ENCODE results near the gene DISC1. TPM values are rescaled to one million over a fixed set of nuclear protein-coding genes. Genes with fewer than 3 reads are reported as not detected.
A peak's percentile ranks its signal among the peaks of the same experiment; 100 is the strongest.

DISC1 gene
- total RNA-seq, 2 donors from 2014 or later = 3.1 to 12.4 TPM

DNA sequence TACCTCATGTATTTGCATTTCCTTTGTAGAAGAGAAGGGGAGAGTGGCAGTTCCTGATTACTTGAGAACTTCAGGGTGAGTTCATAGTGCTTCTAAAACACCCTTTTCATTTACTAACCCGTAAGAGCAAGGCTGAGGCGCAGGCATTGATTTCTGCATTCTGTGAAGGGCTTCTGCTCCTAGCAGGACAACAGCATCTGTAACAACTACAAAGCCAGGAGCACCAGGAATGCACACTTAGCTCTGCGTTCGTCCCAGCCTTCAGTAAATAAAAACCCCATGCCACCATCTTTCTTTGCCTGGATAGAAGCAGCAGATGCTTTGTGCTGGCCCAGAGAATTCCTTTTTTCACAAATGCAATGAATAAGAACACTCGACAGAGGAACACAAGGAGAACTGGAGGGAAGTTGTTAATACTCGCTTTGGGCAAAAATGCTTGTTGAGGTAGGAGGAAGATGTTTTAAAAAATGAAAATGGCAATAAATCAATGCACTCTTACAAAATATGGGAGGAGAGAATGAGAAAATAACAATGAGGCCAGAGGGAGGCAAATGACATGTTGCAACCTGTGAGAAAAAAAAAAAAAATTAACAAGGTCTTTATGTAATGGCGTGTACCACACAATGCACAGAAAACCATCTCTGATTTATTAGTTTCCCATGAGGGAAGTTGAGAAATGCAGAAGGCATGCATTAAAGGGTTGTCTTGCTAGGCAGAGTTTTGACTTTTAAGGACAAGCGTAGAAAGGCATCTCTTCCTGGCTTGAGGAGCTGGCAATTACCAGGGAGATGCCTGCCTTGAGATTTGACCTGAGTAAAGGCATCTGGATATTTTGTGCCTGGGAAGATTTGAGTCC lies 418.8 kb downstream of the DISC1 start:
- H3K9me3 Mint-ChIP-seq = no peaks in the 10 kb centered on the region
- ATAC-seq (no peak), DNase-seq (ENCODE audit: low spot score in 2 of 2) (no peak)
- no peak overlapping the region for H3K27ac Mint-ChIP-seq
- H3K36me3 Mint-ChIP-seq = peaks cover 0 to 4% of the 10 kb centered on the region in 2 donors

- DNase-seq (ENCODE audit: low spot score in 2 of 2) = peak in 1 of 2 donors; percentile 5
- peak; percentile 73 to 91 for ATAC-seq
- peaks cover 0 to 4% of the 10 kb centered on the region in 2 donors for H3K36me3 Mint-ChIP-seq
Observed at GRCh38 chr1:232046451-232047306, 420.1 kb downstream of the DISC1 start.

DNA sequence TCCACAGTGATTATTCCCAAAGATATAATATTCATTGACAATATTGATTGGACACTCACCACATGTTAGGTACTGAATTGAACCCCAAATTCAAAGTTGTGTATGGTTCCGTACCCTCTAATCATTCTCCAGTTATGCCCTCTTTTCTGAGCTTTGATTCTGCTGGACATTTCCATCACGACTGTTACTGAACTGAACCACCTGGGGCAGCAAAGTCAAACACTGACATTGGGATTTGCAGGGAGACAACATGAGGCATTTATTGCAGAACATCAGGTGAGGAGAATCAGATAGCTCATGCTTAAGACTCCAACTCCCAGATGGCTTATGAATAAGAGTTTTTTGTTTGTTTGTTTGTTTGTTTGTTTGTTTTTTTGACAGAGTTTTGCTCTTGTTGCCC lies 420.9 kb downstream of the DISC1 start:
- ATAC-seq (no peak), DNase-seq (ENCODE audit: low spot score in 2 of 2) (no peak)
- Mint-ChIP-seq H3K9me3 (no peaks in the 10 kb centered on the region), H3K27ac (no peak overlapping the region), H3K36me3 (peaks cover 0 to 4% of the 10 kb centered on the region in 2 donors)

More at GRCh38 chr1:232046451-232047306, 420.1 kb downstream of the DISC1 start:
- Mint-ChIP-seq H3K9me3 (no peaks in the 10 kb centered on the region), H3K27ac (peak overlapping the region in 1 of 2 donors; percentile 37)

GRCh38 chr1:232048481-232048880 lies 421.9 kb downstream of the DISC1 start:
- DNase-seq (ENCODE audit: low spot score in 2 of 2) (no peak), ATAC-seq (no peak)
- H3K36me3 Mint-ChIP-seq = peaks cover 0 to 7% of the 10 kb centered on the region in 2 donors
- H3K27ac Mint-ChIP-seq = no peak overlapping the region
- H3K9me3 Mint-ChIP-seq = no peaks in the 10 kb centered on the region

DNA sequence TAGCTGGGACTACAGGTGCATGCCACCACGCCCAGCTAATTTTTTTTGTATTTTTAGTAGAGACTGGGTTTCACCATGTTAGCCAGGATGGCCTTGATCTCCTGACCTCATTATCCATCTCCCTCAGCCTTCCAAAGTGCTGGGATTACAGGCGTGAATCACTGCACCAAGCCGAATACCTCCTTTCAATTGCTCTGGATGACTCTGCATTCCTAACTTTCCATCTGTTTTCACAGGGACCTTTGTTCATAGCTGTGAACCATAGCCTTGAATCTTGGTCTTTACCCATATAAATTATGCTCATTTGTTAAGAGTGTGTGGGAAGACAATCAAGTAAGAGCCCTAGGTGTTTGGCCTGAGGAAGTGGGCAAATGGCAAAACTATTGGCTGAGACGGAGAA lies 422.7 kb downstream of the DISC1 start:
- Mint-ChIP-seq H3K36me3 (peaks cover 0 to 7% of the 10 kb centered on the region in 2 donors), H3K27ac (no peak overlapping the region), H3K9me3 (no peaks in the 10 kb centered on the region)
- ATAC-seq = no peak
- no peak for DNase-seq (ENCODE audit: low spot score in 2 of 2)

DNA sequence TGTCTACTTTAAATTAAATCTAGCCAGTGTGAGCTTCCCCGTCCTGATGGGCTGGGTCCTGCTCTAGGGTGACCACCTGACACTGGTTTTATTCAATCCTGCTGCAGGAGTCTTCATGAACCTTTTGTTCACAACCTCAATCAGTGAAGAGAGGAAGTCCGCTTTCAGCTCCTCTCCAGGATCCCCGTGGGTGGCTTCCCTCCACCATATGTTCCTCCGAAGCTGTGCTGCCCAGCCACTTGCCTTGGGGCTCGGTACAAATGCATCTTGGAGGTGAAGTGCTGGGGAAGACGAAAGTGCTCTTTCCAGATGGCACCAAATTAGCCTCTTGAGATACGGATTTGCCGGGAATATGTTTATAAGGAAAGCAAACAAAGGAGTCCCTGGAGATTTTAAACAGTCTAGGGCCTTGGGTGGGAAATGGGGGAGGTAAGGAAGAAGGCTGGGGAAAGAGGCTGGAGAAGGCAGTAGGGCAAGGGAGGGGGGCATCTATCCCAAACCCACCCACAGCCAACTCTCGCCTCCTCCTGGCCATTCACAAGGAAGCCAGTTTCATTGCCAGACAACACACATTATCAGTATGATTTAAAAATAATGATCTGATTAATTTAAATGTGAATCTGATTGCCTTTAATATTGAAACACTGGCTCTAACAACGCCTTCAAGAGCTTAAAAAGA lies 430.8 kb downstream of the DISC1 start:
- ATAC-seq = no peak
- no peak overlapping the region for H3K27ac Mint-ChIP-seq

DNA sequence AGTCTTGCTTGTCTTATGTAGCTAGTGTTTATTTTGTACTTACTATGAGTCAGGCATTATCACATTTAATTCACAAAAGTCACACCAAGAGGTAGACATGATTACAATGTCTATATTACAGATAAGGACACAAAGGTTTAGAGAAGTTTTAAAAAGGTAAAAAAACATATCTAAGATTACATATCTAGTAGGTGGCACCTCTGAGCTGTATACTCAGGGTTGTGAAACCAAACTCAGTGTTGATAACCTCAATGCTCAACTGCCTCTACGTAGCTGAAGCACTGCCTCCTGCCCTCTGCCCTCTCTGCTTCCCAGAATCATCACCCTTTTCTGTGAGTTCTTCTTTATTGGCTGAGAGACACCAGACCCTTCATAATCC lies 431.3 kb downstream of the DISC1 start:
- peaks cover 0 to 3% of the 10 kb centered on the region in 2 donors for H3K36me3 Mint-ChIP-seq
- H3K9me3 Mint-ChIP-seq = no peaks in the 10 kb centered on the region
- ATAC-seq (no peak), DNase-seq (ENCODE audit: low spot score in 2 of 2) (no peak)
- peak overlapping the region in 1 of 2 donors; percentile 81 for H3K27ac Mint-ChIP-seq

More for the DNA sequence above, 430.8 kb downstream of the DISC1 start:
- DNase-seq (ENCODE audit: low spot score in 2 of 2) = no peak
- H3K36me3 Mint-ChIP-seq = peaks cover 0 to 7% of the 10 kb centered on the region in 2 donors
- no peaks in the 10 kb centered on the region for H3K9me3 Mint-ChIP-seq

GRCh38 chr1:232059726-232060374 lies 433.3 kb downstream of the DISC1 start:
- Mint-ChIP-seq H3K9me3 (no peaks in the 10 kb centered on the region), H3K27ac (no peak overlapping the region), H3K36me3 (no peaks in the 10 kb centered on the region)
- DNase-seq (ENCODE audit: low spot score in 2 of 2) = no peak
- no peak for ATAC-seq

DNA sequence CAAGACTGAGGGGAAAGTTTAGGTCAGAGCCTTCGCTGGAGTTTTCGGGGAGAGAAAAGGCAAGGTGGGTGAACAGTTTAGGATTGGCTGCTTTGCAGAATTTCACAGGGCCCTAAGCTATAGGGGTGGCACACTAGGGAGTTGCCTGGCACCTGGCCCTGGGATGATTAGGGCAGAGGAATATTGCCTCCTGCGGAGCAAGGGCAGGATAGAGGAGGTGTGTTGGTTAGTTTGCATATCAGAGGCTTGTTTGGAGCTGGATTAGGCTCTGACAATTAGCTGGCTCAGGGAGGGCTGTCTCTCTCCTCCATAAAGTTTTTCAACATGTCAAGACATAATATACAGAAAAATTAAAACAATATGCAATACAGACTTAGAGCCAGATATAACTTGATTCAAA lies 436.4 kb downstream of the DISC1 start:
- no peaks in the 10 kb centered on the region for H3K36me3 Mint-ChIP-seq
- DNase-seq (ENCODE audit: low spot score in 2 of 2) = no peak
- H3K9me3 Mint-ChIP-seq = no peaks in the 10 kb centered on the region
- no peak for ATAC-seq
- no peak overlapping the region for H3K27ac Mint-ChIP-seq

GRCh38 chr1:232066521-232066920 lies 439.9 kb downstream of the DISC1 start:
- Mint-ChIP-seq H3K9me3 (no peaks in the 10 kb centered on the region), H3K36me3 (no peaks in the 10 kb centered on the region), H3K27ac (no peak overlapping the region)
- no peak for DNase-seq (ENCODE audit: low spot score in 2 of 2)
- no peak for ATAC-seq

DNA sequence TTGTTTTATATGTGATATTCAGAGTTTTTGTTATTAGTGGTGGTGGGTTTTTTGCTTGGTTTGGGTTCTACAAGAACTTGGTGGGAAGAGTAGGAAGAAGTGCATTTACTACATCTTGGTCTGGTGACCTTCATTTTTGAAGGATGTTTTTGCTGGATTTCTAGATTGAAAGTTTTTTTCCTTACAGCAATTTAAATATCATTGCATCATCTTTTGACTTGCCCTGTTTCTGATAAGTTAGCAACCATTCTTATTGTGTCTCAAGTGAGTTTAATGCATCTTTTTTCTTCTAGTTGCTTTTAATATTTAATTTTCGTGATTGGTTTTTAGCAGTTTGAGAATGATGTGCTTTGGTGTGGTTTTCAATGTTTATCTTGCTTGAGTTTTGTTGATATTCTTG lies 447.7 kb downstream of the DISC1 start:
- DNase-seq (ENCODE audit: low spot score in 2 of 2) (no peak), ATAC-seq (no peak)
- peaks cover 15 to 18% of the 10 kb centered on the region in 2 donors for H3K9me3 Mint-ChIP-seq
- H3K27ac Mint-ChIP-seq = no peak overlapping the region
- peaks cover 11 to 29% of the 10 kb centered on the region in 2 donors for H3K36me3 Mint-ChIP-seq

- peaks cover 19 to 26% of the 10 kb centered on the region in 2 donors for H3K9me3 Mint-ChIP-seq
- no peak for DNase-seq (ENCODE audit: low spot score in 2 of 2)
- ATAC-seq = no peak
Observed at GRCh38 chr1:232077809-232078208, 451.2 kb downstream of the DISC1 start.

DNA sequence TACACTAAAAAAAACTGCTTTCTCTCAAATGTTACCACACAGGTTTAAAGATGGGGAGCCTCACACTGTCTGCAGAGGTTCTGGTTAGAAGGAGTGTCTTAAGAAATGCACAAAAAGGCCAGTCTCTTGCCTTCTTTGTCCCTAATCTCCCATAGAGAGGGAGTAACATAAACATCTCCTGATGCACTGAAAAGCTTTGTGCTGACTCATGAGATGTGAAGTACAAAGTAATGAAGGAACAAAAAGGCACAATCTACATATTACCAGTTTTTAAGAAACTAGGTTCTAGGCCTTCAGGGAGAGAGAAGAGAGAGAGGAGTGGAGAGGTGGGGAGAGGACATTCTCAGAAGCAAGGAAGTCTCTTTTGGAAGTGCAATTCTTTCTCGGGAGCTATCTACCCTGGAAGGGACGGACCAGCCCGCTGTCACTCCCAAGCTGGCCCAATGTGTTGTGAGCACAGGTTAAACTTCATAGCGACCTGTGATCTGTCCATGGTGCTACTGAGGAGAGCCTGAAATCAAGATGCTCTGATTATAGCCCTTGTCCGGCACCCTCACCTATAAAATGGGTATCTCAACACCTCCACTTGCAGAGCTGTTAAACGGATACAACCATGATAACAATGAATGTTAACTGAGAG lies 458.1 kb downstream of the DISC1 start:
- Mint-ChIP-seq H3K27ac (no peak overlapping the region), H3K9me3 (peaks cover under 1 to 6% of the 10 kb centered on the region in 2 donors), H3K36me3 (peaks cover 0 to 7% of the 10 kb centered on the region in 2 donors)
- DNase-seq (ENCODE audit: low spot score in 2 of 2) (no peak), ATAC-seq (no peak)

More at GRCh38 chr1:232077809-232078208, 451.2 kb downstream of the DISC1 start:
- peaks cover 6 to 40% of the 10 kb centered on the region in 2 donors for H3K36me3 Mint-ChIP-seq
- no peak overlapping the region for H3K27ac Mint-ChIP-seq

DNA sequence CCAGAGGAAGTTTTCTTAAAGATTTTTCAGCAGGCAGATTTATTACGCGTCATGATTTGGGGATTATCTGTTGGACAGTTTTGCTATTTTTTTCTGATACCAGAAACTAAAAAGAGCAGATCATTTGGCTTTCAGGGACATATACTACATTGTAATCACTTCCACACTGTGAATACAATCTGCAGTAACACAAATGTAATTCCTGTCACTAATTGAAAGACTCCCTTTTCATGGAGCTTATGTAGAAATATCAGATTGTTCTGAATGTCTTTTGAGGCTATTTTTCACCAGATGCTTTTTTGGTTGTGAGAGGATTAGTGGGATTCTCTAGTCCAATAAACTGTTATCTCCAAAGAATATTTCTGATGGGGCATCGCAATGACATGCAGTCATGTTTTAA lies 464.2 kb downstream of the DISC1 start:
- Mint-ChIP-seq H3K36me3 (no peaks in the 10 kb centered on the region), H3K27ac (no peak overlapping the region), H3K9me3 (no peaks in the 10 kb centered on the region)
- DNase-seq (ENCODE audit: low spot score in 2 of 2) (no peak), ATAC-seq (no peak)

Measured in activated naive CD4-positive, alpha-beta T cell treated with anti-CD3 and anti-CD28 coated beads, Interleukin-2, amount 50 U/mL, for 72 hours (primary cell).